Measurements from ENCODE around the gene ZNF473. TPM values are rescaled to one million over a fixed set of nuclear protein-coding genes. Genes with fewer than 3 reads are reported as not detected.

ZNF473 gene
- polyA plus RNA-seq, 1 donor: 6.7 TPM

- Histone ChIP-seq H3K36me3 (ENCODE audit: control insufficient read depth, insufficient read depth, low read length) (peaks cover 3% of the 10 kb centered on the region), H3K4me1 (ENCODE audit: control insufficient read depth, insufficient read depth, low read length) (peaks cover 48% of the 10 kb centered on the region), H3K9me3 (ENCODE audit: control insufficient read depth, low read depth, low read length) (no peaks in the 10 kb centered on the region), H3K4me3 (ENCODE audit: low read length) (peak overlapping the region; percentile 96), H3K27me3 (ENCODE audit: control insufficient read depth, insufficient read depth, low read length) (no peaks in the 10 kb centered on the region), H3K27ac (ENCODE audit: low read length) (peak overlapping the region; percentile 98)
- no CpG with 5 or more reads among the region's 10 CpGs for whole genome bisulfite sequencing (ENCODE audit: insufficient coverage, low lambda C conversion rate)
- DNase-seq: no peak
Observed at GRCh38 chr19:50024719-50025021, 1.1 kb upstream of the ZNF473 start.

- Histone ChIP-seq H3K4me1 (ENCODE audit: control insufficient read depth, insufficient read depth, low read length) (peaks cover 47% of the 10 kb centered on the region), H3K27me3 (ENCODE audit: control insufficient read depth, insufficient read depth, low read length) (no peaks in the 10 kb centered on the region)
- WGBS (ENCODE audit: insufficient coverage, low lambda C conversion rate): no CpG with 5 or more reads among the region's 59 CpGs
Observed at GRCh38 chr19:50025022-50025793, 597 bp upstream of the ZNF473 start, which contains the start of gene VRK3. Gene VRK3, minus strand, starts transcription at chr19:50025372. Its CDS starts 9,210 bp downstream, at chr19:50016162.

GRCh38 chr19:50026550-50026906 is 723 bp downstream of the ZNF473 start:
- no peaks in the 10 kb centered on the region for H3K9me3 ChIP-seq (ENCODE audit: control insufficient read depth, low read depth, low read length)
- peak overlapping the region; percentile 78 for H3K4me3 ChIP-seq (ENCODE audit: low read length)
- H3K4me1 ChIP-seq (ENCODE audit: control insufficient read depth, insufficient read depth, low read length): peaks cover 34% of the 10 kb centered on the region
- no peaks in the 10 kb centered on the region for H3K27me3 ChIP-seq (ENCODE audit: control insufficient read depth, insufficient read depth, low read length)
- DNase-seq: no peak
- H3K27ac ChIP-seq (ENCODE audit: low read length): no peak overlapping the region
- H3K36me3 ChIP-seq (ENCODE audit: control insufficient read depth, insufficient read depth, low read length): peaks cover 15% of the 10 kb centered on the region
- no CpG with 5 or more reads among the region's 7 CpGs for WGBS (ENCODE audit: insufficient coverage, low lambda C conversion rate)

More at GRCh38 chr19:50025022-50025793, 597 bp upstream of the ZNF473 start, which contains the start of gene VRK3:
- H3K9me3 ChIP-seq (ENCODE audit: control insufficient read depth, low read depth, low read length): no peaks in the 10 kb centered on the region
- DNase-seq: peak; percentile 100
- H3K36me3 ChIP-seq (ENCODE audit: control insufficient read depth, insufficient read depth, low read length): peaks cover 6% of the 10 kb centered on the region
- H3K4me3 ChIP-seq (ENCODE audit: low read length): peak within 1 kb of the TSS; percentile 96
- H3K27ac ChIP-seq (ENCODE audit: low read length): peak within 1 kb of the TSS; percentile 98

- peaks cover 45% of the 10 kb centered on the region for H3K36me3 ChIP-seq (ENCODE audit: control insufficient read depth, insufficient read depth, low read length)
Observed at GRCh38 chr19:50030225-50030624, 4.4 kb downstream of the ZNF473 start.

GRCh38 chr19:50030937-50031336 is 5.1 kb downstream of the ZNF473 start:
- WGBS (ENCODE audit: insufficient coverage, low lambda C conversion rate): 83% methylated on average over 1 of the region's 11 CpGs
- no peak overlapping the region for H3K4me3 ChIP-seq (ENCODE audit: low read length)

More at GRCh38 chr19:50030225-50030624, 4.4 kb downstream of the ZNF473 start:
- Histone ChIP-seq H3K9me3 (ENCODE audit: control insufficient read depth, low read depth, low read length) (no peaks in the 10 kb centered on the region), H3K4me3 (ENCODE audit: low read length) (no peak overlapping the region), H3K4me1 (ENCODE audit: control insufficient read depth, insufficient read depth, low read length) (peaks cover 5% of the 10 kb centered on the region), H3K27me3 (ENCODE audit: control insufficient read depth, insufficient read depth, low read length) (no peaks in the 10 kb centered on the region), H3K27ac (ENCODE audit: low read length) (no peak overlapping the region)
- no peak for DNase-seq
- no CpG with 5 or more reads among the region's 6 CpGs for WGBS (ENCODE audit: insufficient coverage, low lambda C conversion rate)

GRCh38 chr19:50036908-50037307 is 11.1 kb downstream of the ZNF473 start:
- Histone ChIP-seq H3K4me3 (ENCODE audit: low read length) (no peak overlapping the region), H3K27me3 (ENCODE audit: control insufficient read depth, insufficient read depth, low read length) (no peaks in the 10 kb centered on the region), H3K36me3 (ENCODE audit: control insufficient read depth, insufficient read depth, low read length) (peaks cover 80% of the 10 kb centered on the region), H3K27ac (ENCODE audit: low read length) (no peak overlapping the region), H3K9me3 (ENCODE audit: control insufficient read depth, low read depth, low read length) (peaks cover 4% of the 10 kb centered on the region), H3K4me1 (ENCODE audit: control insufficient read depth, insufficient read depth, low read length) (peaks cover 8% of the 10 kb centered on the region)
- DNase-seq: no peak
- no CpG with 5 or more reads among the region's 3 CpGs for WGBS (ENCODE audit: insufficient coverage, low lambda C conversion rate)

More at GRCh38 chr19:50030937-50031336, 5.1 kb downstream of the ZNF473 start:
- no peak for DNase-seq
- H3K4me1 ChIP-seq (ENCODE audit: control insufficient read depth, insufficient read depth, low read length): peaks cover 5% of the 10 kb centered on the region
- peaks cover 51% of the 10 kb centered on the region for H3K36me3 ChIP-seq (ENCODE audit: control insufficient read depth, insufficient read depth, low read length)
- H3K27me3 ChIP-seq (ENCODE audit: control insufficient read depth, insufficient read depth, low read length): no peaks in the 10 kb centered on the region
- H3K27ac ChIP-seq (ENCODE audit: low read length): no peak overlapping the region
- no peaks in the 10 kb centered on the region for H3K9me3 ChIP-seq (ENCODE audit: control insufficient read depth, low read depth, low read length)

- Histone ChIP-seq H3K4me3 (ENCODE audit: low read length) (no peak overlapping the region), H3K27ac (ENCODE audit: low read length) (peak overlapping the region; percentile 74), H3K36me3 (ENCODE audit: control insufficient read depth, insufficient read depth, low read length) (peaks cover 81% of the 10 kb centered on the region), H3K27me3 (ENCODE audit: control insufficient read depth, insufficient read depth, low read length) (no peaks in the 10 kb centered on the region), H3K4me1 (ENCODE audit: control insufficient read depth, insufficient read depth, low read length) (peaks cover 8% of the 10 kb centered on the region), H3K9me3 (ENCODE audit: control insufficient read depth, low read depth, low read length) (peaks cover 27% of the 10 kb centered on the region)
- peak; percentile 81 to 90 for DNase-seq
- no CpG with 5 or more reads among the region's 3 CpGs for WGBS (ENCODE audit: insufficient coverage, low lambda C conversion rate)
Observed at GRCh38 chr19:50039968-50040367, 14.2 kb downstream of the ZNF473 start.

GRCh38 chr19:50040967-50041366 is 15.2 kb downstream of the ZNF473 start:
- Histone ChIP-seq H3K4me1 (ENCODE audit: control insufficient read depth, insufficient read depth, low read length) (peaks cover 8% of the 10 kb centered on the region), H3K27me3 (ENCODE audit: control insufficient read depth, insufficient read depth, low read length) (no peaks in the 10 kb centered on the region), H3K36me3 (ENCODE audit: control insufficient read depth, insufficient read depth, low read length) (peaks cover 85% of the 10 kb centered on the region), H3K27ac (ENCODE audit: low read length) (no peak overlapping the region), H3K9me3 (ENCODE audit: control insufficient read depth, low read depth, low read length) (peaks cover 33% of the 10 kb centered on the region), H3K4me3 (ENCODE audit: low read length) (no peak overlapping the region)
- no CpG with 5 or more reads among the region's 6 CpGs for WGBS (ENCODE audit: insufficient coverage, low lambda C conversion rate)
- no peak for DNase-seq

GRCh38 chr19:50042363-50043024 is 16.7 kb downstream of the ZNF473 start:
- H3K4me1 ChIP-seq (ENCODE audit: control insufficient read depth, insufficient read depth, low read length): peaks cover 8% of the 10 kb centered on the region
- H3K27me3 ChIP-seq (ENCODE audit: control insufficient read depth, insufficient read depth, low read length): no peaks in the 10 kb centered on the region
- WGBS (ENCODE audit: insufficient coverage, low lambda C conversion rate): no CpG with 5 or more reads among the region's 6 CpGs
- H3K27ac ChIP-seq (ENCODE audit: low read length): no peak overlapping the region
- peaks cover 88% of the 10 kb centered on the region for H3K36me3 ChIP-seq (ENCODE audit: control insufficient read depth, insufficient read depth, low read length)
- no peak overlapping the region for H3K4me3 ChIP-seq (ENCODE audit: low read length)
- peaks cover 40% of the 10 kb centered on the region for H3K9me3 ChIP-seq (ENCODE audit: control insufficient read depth, low read depth, low read length)
- no peak for DNase-seq

- Histone ChIP-seq H3K36me3 (ENCODE audit: control insufficient read depth, insufficient read depth, low read length) (peaks cover 83% of the 10 kb centered on the region), H3K4me3 (ENCODE audit: low read length) (no peak overlapping the region), H3K9me3 (ENCODE audit: control insufficient read depth, low read depth, low read length) (peaks cover 37% of the 10 kb centered on the region), H3K27me3 (ENCODE audit: control insufficient read depth, insufficient read depth, low read length) (no peaks in the 10 kb centered on the region), H3K4me1 (ENCODE audit: control insufficient read depth, insufficient read depth, low read length) (peaks cover 8% of the 10 kb centered on the region), H3K27ac (ENCODE audit: low read length) (no peak overlapping the region)
- WGBS (ENCODE audit: insufficient coverage, low lambda C conversion rate): 100% methylated on average over 1 of the region's 2 CpGs
- DNase-seq: no peak
Observed at GRCh38 chr19:50043967-50044366, 18.2 kb downstream of the ZNF473 start.
